NCI-H1048 (cell line): ENCODE measurements around the gene ARHGEF2.
"Not testable (repeated sequence)": the region's sequence is repeated elsewhere in the genome, so short reads cannot be mapped to it uniquely, and the experiment has no call there.

Experiments
- DNase-seq: peaks from one replicate; lab custom pipeline; 2025; lab: John Stamatoyannopoulos, UW

The ARHGEF2 gene

DNA sequence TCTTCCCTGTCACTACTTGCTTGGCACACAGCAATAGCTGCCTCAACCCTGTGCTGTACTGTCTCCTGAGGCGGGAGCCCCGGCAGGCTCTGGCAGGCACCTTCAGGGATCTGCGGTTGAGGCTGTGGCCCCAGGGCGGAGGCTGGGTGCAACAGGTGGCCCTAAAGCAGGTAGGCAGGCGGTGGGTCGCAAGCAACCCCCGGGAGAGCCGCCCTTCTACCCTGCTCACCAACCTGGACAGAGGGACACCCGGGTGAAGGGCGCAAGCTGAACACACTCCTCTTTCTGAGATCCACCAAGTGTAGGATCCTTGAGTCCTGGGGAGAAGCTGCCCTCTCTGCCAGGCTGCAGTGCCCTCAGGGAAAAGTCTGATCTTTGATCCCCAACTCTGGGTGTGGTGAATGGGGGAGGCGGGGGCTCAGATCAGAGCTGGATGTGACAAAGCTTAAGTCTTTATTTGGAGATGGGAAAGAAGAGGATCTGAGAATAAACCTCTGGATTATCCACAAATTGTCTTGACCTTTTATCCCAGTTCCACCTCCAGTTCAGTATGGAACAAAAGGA is 35.7 kb downstream of the ARHGEF2 start:
- no peak for DNase-seq

DNA sequence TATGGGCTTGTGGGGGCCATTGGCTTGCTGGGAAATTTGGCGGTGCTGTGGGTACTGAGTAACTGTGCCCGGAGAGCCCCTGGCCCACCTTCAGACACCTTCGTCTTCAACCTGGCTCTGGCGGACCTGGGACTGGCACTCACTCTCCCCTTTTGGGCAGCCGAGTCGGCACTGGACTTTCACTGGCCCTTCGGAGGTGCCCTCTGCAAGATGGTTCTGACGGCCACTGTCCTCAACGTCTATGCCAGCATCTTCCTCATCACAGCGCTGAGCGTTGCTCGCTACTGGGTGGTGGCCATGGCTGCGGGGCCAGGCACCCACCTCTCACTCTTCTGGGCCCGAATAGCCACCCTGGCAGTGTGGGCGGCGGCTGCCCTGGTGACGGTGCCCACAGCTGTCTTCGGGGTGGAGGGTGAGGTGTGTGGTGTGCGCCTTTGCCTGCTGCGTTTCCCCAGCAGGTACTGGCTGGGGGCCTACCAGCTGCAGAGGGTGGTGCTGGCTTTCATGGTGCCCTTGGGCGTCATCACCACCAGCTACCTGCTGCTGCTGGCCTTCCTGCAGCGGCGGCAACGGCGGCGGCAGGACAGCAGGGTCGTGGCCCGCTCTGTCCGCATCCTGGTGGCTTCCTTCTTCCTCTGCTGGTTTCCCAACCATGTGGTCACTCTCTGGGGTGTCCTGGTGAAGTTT is 36.4 kb downstream of the ARHGEF2 start:
- DNase-seq = no peak

DNA sequence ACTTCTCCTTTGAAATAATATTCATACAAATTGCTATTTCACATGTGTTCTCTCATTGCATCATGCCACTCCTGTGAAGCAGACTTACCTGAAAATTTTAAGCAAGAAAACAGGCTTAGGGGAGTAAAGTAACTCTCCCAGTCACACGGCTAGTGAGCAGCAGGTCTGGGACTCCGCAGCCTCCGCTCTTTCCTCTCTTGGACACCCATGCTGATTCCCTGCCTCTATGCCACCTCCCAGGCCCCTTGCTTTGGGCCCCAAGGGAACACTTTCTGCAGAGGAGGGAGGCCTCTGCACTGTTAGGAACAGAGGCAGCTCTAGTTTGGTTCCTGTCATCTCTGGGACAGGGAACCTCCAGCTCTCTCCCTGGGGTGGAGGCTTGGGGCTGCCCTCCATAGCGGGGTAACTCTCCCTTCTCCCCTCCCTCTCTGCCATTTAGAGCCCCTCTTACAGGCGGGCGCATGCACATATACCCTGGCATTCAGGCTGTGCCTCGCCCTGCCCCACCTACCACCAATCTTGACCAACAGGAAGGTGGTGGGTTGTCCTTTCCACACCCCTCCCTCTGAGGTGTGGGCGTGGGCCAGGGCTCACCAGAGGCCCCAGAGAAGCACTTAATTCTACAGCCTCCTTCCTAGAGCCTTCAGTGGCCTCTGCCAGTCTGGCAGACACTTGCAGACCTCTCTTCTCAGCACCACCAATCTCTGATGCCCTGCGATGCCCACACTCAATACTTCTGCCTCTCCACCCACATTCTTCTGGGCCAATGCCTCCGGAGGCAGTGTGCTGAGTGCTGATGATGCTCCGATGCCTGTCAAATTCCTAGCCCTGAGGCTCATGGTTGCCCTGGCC is 37.1 kb downstream of the ARHGEF2 start, which contains the start of gene RXFP4:
Gene RXFP4, plus strand, starts transcription at position 646 of the 852 bp plus-strand sequence. Its CDS starts 72 bp downstream, at position 718.
- DNase-seq = no peak

DNA sequence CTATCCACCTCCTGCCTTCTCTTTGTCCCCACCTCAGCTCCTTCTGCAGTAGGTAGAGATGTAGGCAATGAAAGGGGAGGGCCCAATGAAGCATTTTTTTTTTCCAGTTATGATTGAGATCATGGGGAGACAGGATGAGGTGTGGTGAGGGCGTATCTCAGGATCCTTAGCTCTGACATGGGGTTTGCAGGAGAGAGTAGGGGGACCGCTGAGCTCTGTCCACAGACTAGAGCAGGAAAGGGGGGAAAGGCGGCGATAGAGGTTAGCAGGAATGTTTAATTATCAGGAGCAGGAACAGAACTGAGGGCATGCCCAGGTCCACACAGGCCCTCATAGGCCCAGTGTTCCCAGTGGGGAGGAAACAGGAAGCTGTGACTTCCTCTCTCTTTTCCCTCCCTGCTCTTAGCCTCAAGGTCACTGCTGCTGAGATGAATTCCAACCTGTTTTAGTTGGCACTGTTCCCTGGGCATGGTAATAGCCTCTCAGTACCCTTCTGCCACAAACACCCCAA is 37.8 kb downstream of the ARHGEF2 start:
- no peak for DNase-seq

DNA sequence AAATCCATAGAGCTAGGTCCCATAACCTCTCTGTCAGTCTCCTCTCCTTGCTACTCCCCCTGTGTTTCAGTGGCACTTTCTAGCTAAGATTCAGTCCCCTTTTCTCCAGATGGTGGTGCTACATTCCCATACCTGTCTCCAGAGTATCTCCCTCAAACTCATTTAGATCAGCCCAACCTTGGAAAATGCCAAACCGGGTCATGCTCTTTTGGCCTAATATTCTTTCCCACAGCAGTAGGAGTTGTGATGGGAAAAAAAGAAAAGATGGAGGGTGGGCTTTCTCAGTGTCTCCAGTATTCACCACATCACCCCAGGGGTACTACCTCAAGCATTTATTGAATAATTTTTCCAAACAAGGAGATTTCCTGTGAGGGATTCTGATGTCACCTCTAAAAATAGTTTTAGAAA is 40.1 kb downstream of the ARHGEF2 start:
- no peak for DNase-seq

DNA sequence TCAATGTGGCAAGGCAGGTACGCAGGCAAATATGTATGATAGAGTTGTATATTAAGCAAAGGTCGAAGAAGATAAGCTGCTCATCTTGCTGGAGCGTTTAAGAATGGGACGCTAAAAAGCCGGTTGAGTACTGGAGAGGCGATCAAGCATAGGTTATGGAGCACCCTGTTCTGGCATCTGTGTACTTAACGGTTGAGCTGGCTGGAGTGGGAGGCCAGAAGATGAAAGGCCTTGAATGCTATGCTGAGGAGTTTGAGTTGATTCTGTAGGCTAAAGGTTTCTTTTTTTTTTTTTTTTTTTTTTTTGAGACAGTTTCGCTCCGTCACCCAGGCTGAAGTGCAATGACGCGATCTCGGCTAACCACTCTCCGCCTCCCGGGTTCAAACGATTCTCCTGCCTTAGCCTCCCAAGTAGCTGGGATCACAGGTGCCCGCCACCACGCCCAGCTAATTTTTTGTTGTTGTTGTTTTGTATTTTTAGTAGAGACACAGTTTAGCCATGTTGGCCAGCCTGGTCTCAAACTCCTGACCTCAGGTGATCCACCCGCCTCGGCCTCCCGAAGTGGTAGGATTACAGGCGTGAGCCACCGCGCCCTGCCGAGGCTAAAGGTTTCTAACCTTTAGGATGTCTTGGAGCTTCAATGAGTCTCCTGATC is 43.3 kb downstream of the ARHGEF2 start:
- DNase-seq = no peak

DNA sequence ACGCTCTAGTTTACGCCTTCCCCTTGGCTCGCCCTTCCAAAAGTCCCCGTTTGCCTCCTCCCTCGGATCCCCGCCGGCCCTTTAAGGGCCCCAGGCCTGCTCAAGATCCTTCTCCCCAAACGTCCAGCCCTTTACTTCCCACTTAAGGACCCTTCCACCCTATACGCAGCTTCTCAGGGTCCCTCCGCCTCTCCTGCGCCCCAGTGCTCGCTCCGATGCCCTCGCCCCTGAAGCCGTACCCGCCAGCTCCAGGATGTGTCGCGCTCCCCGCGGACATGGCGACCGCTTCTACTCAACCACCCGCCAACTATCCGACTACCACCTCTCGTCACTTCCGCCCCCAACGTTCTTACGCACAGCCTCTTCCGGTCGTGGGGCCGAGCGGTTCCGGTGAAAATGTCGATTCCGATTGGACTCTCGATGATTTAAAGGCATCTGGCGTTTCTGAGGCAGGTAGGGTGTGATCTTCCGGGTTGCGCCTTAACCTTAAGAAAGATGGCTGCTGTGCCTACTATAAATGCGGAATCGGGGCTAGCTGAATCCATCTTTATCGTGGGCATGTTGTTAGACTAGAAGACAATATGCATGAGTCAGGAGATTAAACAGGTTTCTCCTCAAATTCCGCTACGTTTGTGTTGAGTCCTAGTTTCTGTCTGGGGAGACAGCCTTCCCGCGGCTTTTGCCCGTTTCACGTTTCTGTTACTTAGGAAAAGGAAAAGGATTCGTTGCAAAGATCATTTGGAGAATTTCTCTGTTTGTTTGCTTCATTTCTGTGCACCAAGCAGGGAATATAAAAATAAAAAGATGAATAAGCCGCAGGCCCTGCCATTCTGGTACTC is 44.0 kb downstream of the ARHGEF2 start, which contains the start of gene KHDC4:
Gene KHDC4, minus strand, starts transcription at position 317 of the 839 bp plus-strand sequence. Its CDS starts 40 bp downstream, at position 277.
- DNase-seq = peak; percentile 100

DNA sequence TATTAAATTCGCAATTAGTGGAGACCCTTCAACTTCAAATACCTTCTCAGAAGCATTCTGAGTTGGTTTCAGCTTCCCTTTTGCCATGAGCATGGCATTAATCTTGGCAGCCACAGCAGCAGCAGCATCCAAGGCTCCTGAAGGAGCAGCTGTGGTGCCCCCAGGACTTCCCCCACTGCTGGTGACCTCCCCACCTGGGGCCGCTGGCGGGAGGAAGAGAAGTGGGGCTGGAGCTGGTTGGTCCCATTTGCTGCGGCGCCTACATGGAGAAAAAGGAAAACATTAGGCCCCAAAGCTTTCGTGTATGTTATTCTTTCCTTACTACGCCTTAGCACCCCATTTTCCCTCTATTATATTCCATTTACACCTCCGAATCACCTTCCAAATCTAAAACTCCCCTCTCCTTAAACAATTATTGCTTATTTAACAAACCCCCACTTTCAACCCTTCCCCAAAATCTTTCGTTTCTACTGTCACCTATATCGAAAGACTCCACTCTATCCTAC is 44.7 kb downstream of the ARHGEF2 start:
- DNase-seq = no peak

DNA sequence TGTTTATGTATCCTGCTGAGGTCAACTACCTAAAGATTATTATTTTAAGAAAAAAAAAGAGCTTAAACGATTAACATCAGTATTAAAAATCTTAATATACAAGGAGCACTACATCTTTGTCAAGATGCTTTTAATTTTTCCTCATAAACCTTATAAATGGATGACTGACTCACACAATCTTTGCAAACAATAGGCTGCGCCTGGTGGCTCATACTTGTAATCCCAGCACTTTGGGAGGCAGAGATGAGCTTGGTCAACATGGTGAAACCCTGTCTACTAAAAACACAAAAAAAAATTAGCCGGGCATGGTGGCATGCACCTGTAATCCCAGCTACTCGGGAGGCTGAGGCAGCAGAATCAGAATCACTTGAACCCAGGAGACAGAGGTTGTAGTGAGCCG is 45.9 kb downstream of the ARHGEF2 start:
- DNase-seq = no peak

DNA sequence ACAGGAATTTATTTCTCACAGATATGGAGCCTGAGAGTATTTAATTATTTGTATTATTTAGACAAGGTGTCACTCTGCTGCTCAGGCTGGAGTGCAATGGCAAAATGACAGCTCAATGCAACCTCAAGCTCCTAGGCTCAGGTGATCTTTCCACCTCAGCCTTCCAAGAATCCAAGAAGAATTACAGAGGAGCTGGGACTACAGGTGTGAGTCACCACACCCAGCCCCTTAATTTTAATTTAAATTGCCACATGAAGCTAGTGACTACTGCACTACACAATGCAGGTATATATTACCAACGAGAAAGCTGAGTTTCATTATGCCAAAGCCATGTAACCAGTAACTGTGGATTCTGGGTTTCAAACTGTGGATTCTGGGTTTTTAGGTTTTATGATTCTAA is 46.3 kb downstream of the ARHGEF2 start:
- DNase-seq = no peak

DNA sequence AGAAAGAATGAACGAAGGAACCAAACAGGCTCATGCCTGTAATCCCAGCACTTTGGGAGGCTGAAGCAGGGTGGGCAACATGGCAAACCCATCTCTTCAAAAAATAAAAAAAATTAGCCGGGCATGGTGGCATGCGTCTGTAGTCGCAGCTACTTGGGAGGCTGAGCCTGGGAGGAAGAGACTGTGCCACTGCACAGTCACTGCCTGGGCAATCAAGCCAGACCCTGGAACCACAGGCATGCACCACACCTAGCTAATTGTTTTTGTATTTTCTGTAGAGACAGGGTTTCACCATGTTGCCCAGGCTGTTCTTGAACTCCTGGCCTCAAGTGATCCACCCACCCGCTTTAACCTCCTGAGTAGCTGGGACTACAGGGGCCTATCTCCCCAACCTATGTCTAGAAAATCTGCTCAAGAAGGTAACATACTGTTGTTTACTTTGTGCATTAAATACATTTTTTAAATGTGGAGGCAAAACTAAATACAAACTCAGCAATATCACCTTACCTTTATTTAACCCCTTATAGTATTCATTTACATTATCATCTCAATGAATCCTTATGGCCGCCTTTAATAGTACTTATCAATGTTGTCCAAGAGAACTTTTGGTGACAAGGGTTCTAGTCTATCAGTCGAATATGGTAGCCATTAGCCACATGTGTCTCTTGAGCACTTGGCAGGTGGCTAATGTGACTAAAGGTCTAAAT is 46.9 kb downstream of the ARHGEF2 start:
- DNase-seq = no peak

DNA sequence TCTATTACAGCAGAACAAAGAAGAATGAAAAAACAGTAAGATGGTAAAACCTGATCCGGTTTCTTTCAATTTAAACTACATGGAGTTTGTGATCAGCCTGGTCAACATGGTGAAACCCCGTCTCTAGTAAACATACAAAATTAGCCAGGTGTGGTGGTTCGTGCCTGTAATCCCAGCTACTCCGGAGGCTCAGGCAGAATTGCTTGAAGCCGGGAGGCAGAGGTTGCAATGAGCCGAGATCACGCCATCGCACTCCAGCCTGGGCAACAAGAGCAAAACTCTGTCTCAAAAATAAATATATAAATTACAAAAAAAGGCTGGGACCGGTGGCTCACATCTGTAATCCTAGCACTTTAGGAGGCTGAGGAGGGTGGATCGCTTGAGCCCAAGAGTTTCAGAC is 47.6 kb downstream of the ARHGEF2 start:
- not testable (repeated sequence) for DNase-seq

DNA sequence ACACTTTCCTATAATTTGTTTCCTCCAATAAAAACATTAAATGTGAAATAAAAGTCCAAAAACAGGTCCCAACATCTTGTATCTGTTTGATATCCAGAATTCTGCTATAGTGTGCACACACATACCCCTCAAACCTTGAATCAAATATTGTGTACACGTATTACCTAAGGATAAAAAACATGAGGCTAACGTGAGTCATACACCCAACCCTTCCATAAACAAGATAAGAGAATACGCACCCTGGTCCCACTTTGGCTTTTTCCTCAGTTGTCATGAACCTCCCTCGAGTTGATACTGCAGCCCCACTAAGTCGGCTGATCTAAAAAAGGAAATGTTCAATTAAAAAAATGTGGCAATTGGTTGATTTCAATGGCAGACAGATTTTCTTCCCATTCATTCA is 49.3 kb downstream of the ARHGEF2 start:
- DNase-seq = no peak

DNA sequence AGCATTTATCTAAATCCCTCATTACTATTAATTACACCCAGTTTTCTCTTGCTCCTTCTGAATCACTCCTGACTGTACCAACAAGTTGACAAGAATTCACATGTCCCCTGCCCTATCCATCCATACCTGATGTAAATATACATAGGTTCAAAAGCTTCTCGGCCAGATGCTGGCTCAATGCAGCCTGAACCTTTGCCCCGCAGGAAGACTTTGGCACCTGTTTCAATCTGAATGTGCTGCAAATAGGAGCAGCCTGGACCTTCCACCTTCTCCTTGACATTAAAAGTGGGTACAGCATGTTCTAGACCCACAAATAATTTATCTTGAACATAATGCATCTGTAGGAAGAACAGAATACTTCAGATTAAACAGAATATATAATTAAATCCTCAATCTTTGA is 52.8 kb downstream of the ARHGEF2 start:
- no peak for DNase-seq

DNA sequence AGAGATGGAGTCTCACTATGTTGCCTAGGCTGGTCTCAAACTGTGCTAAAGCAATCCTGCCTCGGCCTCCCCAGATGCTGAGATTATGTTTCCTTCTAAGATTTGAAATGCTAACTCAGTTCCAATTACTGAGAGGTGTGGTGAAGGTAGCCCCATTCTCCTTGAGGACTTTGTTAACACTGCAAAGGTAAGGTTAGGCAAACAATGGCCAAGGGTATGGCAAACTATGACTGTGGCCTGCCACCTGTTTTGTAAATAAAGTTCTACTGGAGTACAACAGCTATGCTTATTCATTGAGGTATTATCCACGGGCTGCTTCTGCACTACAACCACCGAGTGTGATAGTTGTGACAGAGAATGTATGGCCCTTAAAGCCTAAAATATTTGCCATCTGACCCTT is 57.6 kb downstream of the ARHGEF2 start:
- no peak for DNase-seq

DNA sequence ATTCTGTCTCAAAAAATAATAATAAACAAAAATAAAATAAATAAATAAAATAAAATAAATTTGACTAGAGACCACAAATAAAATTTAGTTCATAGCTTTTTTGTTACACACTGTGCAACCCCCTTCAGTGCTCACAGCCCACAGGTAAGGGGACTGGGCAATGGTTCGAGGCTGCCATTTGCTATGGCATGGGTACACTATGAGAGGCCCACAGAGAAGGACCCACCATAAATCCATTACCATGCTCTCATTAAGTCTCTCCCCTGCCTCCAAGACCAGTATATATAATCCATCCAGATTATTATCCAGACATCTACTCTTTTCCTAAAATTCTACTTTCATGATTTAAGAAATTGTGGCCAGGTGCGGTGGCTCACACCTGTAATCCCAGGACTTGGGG is 58.5 kb downstream of the ARHGEF2 start:
- no peak for DNase-seq

DNA sequence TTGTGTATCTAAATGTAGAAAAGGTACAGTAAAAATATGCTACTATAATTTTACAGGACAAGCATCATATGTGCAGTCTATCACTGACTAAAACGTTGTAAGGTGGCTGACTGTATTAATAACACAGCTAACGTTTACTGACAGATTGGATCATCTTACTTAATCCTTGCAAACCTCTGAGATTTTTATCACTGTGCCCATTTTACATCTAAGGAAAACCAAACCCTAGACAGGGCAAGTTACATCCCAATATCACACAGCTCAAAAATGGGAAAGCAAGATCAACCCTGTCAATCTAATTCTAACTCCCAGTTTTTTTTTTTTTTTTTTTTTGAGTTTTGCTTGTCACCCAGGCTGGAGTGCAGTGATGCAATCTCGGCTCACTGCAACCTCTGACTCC is 59.7 kb downstream of the ARHGEF2 start:
- no peak for DNase-seq

DNA sequence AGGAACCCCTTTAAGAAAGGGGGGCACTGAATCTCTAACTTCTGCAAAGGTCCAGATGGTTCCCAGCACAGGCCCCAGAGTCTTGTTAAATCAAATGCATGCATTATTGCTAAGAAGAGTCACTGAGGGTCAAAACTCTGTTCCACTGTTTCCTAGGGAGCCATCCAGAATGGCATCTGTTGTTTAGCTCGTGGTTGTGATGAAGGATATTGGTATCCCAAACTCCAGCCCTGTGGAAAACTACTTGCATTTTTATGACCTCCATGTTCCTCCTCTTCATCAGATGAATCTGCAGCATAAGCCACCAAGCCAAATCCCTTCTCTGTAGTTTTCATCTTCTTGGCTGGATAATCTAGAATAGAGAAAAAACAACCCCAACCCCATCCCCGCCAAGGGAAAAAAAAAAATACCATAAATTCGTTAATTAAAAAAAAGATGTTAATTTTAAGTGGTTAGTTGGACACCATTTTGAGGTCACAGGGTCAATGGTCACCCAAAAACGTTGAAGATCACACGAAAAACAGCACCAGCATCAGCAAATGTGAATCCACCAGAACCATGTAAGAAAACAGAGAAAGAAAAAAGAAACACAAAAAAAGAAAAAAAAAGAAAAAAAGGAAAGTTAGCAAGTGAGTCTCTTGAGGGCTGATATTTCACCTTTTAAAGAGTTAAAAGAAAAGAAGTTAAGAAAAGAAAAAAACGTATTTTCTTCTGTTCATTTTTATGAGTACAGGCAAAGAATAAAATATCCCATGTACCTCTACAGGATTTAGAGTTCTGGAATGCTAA is 64.2 kb downstream of the ARHGEF2 start:
- no peak for DNase-seq

DNA sequence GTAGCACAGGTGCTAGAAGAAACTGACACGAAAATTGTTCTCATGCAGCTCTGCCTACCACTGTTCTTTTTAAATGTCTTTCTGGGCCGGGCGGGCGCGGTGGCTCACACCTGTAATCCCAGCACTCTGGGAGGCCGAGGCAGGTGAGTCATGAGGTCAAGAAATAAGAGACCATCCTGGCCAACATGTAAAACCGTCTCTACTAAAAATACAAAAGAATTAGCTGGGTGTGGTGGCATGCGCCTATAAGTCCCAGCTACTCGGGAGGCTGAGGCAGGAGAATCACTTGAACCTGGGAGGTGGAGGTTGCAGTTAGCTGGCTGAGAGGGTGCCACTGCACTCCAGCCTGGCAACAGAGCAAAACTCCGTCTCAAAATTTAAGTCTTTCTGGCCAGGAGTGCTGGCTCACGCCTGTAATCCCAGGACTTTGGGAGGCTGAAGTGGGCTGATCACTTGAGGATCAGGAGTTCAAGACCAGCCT is 66.3 kb downstream of the ARHGEF2 start:
- no peak for DNase-seq
